Measurements from ENCODE around the gene B4GALT6.

Gene B4GALT6

GRCh38 chr18:31661965-31662364 is 22.4 kb downstream of the B4GALT6 start:
- in situ Hi-C loops (cut with MboI; ENCODE audit: low sequenced_read_pairs): no loop called here

GRCh38 chr18:31660763-31661162 is 23.6 kb downstream of the B4GALT6 start:
- in situ Hi-C loops (cut with MboI; ENCODE audit: low sequenced_read_pairs): no loop called here

GRCh38 chr18:31659576-31660177 is 24.7 kb downstream of the B4GALT6 start:
- in situ Hi-C loops (cut with MboI; ENCODE audit: low sequenced_read_pairs): no loop called here

GRCh38 chr18:31658670-31659575 is 25.5 kb downstream of the B4GALT6 start:
- in situ Hi-C loops (cut with MboI; ENCODE audit: low sequenced_read_pairs): no loop called here

GRCh38 chr18:31657823-31658669 is 26.3 kb downstream of the B4GALT6 start:
- in situ Hi-C loops (cut with MboI; ENCODE audit: low sequenced_read_pairs): no loop called here

- in situ Hi-C loops (cut with MboI; ENCODE audit: low sequenced_read_pairs): no loop called here
Measured at GRCh38 chr18:31656754-31657153, 27.6 kb downstream of the B4GALT6 start.

GRCh38 chr18:31655354-31655753 is 29.0 kb downstream of the B4GALT6 start:
- in situ Hi-C loops (cut with MboI; ENCODE audit: low sequenced_read_pairs): no loop called here

- in situ Hi-C loops (cut with MboI; ENCODE audit: low sequenced_read_pairs): no loop called here
Measured at GRCh38 chr18:31652877-31653276, 31.5 kb downstream of the B4GALT6 start.

GRCh38 chr18:31652357-31652756 is 32.0 kb downstream of the B4GALT6 start:
- in situ Hi-C loops (cut with MboI; ENCODE audit: low sequenced_read_pairs): no loop called here

GRCh38 chr18:31651369-31651768 is 33.0 kb downstream of the B4GALT6 start:
- in situ Hi-C loops (cut with MboI; ENCODE audit: low sequenced_read_pairs): no loop called here

- in situ Hi-C loops (cut with MboI; ENCODE audit: low sequenced_read_pairs): no loop called here
Measured at GRCh38 chr18:31649978-31650719, 34.2 kb downstream of the B4GALT6 start.

- in situ Hi-C loops (cut with MboI; ENCODE audit: low sequenced_read_pairs): no loop called here
Measured at GRCh38 chr18:31649449-31649848, 34.9 kb downstream of the B4GALT6 start.

- in situ Hi-C loops (cut with MboI; ENCODE audit: low sequenced_read_pairs): no loop called here
Measured at GRCh38 chr18:31648966-31649429, 35.4 kb downstream of the B4GALT6 start.

- in situ Hi-C loops (cut with MboI; ENCODE audit: low sequenced_read_pairs): no loop called here
Measured at GRCh38 chr18:31648458-31648857, 35.9 kb downstream of the B4GALT6 start.

- in situ Hi-C loops (cut with MboI; ENCODE audit: low sequenced_read_pairs): no loop called here
Measured at GRCh38 chr18:31647127-31647753, 37.1 kb downstream of the B4GALT6 start.

- in situ Hi-C loops (cut with MboI; ENCODE audit: low sequenced_read_pairs): no loop called here
Measured at GRCh38 chr18:31646332-31647126, 37.9 kb downstream of the B4GALT6 start.

GRCh38 chr18:31645411-31645810 is 39.0 kb downstream of the B4GALT6 start:
- in situ Hi-C loops (cut with MboI; ENCODE audit: low sequenced_read_pairs): no loop called here

- in situ Hi-C loops (cut with MboI; ENCODE audit: low sequenced_read_pairs): no loop called here
Measured at GRCh38 chr18:31643003-31643402, 41.4 kb downstream of the B4GALT6 start.

- in situ Hi-C loops (cut with MboI; ENCODE audit: low sequenced_read_pairs): no loop called here
Measured at GRCh38 chr18:31637445-31637844, 46.9 kb downstream of the B4GALT6 start.

Data from hTERT RPE-1 (cell line).